Measurements from ENCODE around the gene KCNF1. TPM values are rescaled to one million over a fixed set of nuclear protein-coding genes. Genes with fewer than 3 reads are reported as not detected.

Gene KCNF1
- total RNA-seq, 1 experiment from 2014 or later, result 0.52 TPM

- H3K27me3 ChIP-seq (ENCODE audit: insufficient read depth, low read length), result no peaks in the 10 kb centered on the region
- intact Hi-C loops (cut with micrococcal nuclease), result no loop called here
- H3K4me2 ChIP-seq (ENCODE audit: low read length), result peak overlapping the region; percentile 39
- CTCF ChIA-PET, result no interaction called here
- RAD21 ChIA-PET (ENCODE audit: low non-redundant PET in 1 of 2, low total read pairs in 2 of 2, uncharacterized antibody in 2 of 2, unreplicated experiment in 2 of 2), result no interaction called here
- no TSS peak for BruUV-seq (replicated peaks)
- H4K20me1 ChIP-seq (ENCODE audit: insufficient read depth), result no peaks in the 10 kb centered on the region
- H2AFZ ChIP-seq (ENCODE audit: low read depth, low read length, poor library complexity, severe bottlenecking), result no peak overlapping the region
- ATAC-seq (no peak), DNase-seq (ENCODE audit: low read depth, low spot score) (no peak)
- H3K9ac ChIP-seq (ENCODE audit: low read length), result no peak overlapping the region
- H3K36me3 ChIP-seq (ENCODE audit: control insufficient read depth in 1 of 2, insufficient read depth in 2 of 2, low read length in 2 of 2), result no peaks in the 10 kb centered on the region
- no peak overlapping the region for H3K4me3 ChIP-seq (replicated peaks in 1 of 2; ENCODE audit: low read depth in 1 of 2, low read length in 2 of 2)
- peaks cover 16 to 57% of the 10 kb centered on the region in 2 experiments for H3K4me1 ChIP-seq (ENCODE audit: control insufficient read depth in 1 of 2, insufficient read depth in 2 of 2, low read length in 2 of 2)
- H3K79me2 ChIP-seq (ENCODE audit: insufficient read depth, low read length), result no peaks in the 10 kb centered on the region
- POLR2A ChIA-PET, result no interaction called here
- H3K9me3 ChIP-seq (ENCODE audit: control insufficient read depth in 1 of 2, insufficient read depth in 1 of 2, low read depth in 1 of 2, low read length in 2 of 2), result no peaks in the 10 kb centered on the region
- no peaks in the 10 kb centered on the region for H3K9me2 ChIP-seq (ENCODE audit: insufficient read depth)
- H3K27ac ChIP-seq (ENCODE audit: low read depth, low read length), result no peak overlapping the region
- TF ChIP-seq EZH2phosphoT487 (IDR thresholded peaks at IDR 0.05; ENCODE audit: borderline replicate concordance) (no peak), EGR1 (IDR thresholded peaks at IDR 0.05; ENCODE audit: low read depth) (no peak), EZH2 (IDR thresholded peaks at IDR 0.05) (no peak), POLR2AphosphoS5 (IDR thresholded peaks at IDR 0.05; ENCODE audit: low read depth, low read length) (peak; percentile 41; the same call in 1 of the 2 replicates), CEBPB (IDR thresholded peaks at IDR 0.05; ENCODE audit: low read depth) (no peak), SP1 (IDR thresholded peaks at IDR 0.05; ENCODE audit: low read depth) (peak; percentile 67), RAD21 (IDR thresholded peaks at IDR 0.05; ENCODE audit: low read depth) (no peak), YY1 (IDR thresholded peaks at IDR 0.05; ENCODE audit: extremely low read depth, insufficient replicate concordance, low read depth, low read length) (no peak), ELF1 (IDR thresholded peaks at IDR 0.05; ENCODE audit: borderline replicate concordance, low read depth) (no peak), REST (IDR thresholded peaks at IDR 0.05; ENCODE audit: low read depth) (no peak), TCF7L2 (IDR thresholded peaks at IDR 0.05; ENCODE audit: borderline replicate concordance, extremely low read depth, insufficient read depth, insufficient read length) (no peak), ATF3 (IDR thresholded peaks at IDR 0.05) (no peak), ZFX (IDR thresholded peaks at IDR 0.05) (no peak), JUND (IDR thresholded peaks at IDR 0.05) (peak; percentile 63), CBX3 (IDR thresholded peaks at IDR 0.05; ENCODE audit: low read depth) (no peak; the same call in 1 of the 2 replicates), CTCF (IDR thresholded peaks at IDR 0.05 in 2 of 3, conservative IDR thresholded peaks at IDR 0.05 in 1 of 3; ENCODE audit: borderline replicate concordance in 1 of 3, insufficient read depth in 1 of 3, low read depth in 2 of 3, low read length in 2 of 3) (no peak), SRF (IDR thresholded peaks at IDR 0.05; ENCODE audit: low read depth) (no peak), MAX (IDR thresholded peaks at IDR 0.05) (peak; percentile 29; the same call in 1 of the 2 replicates), ZNF274 (IDR thresholded peaks at IDR 0.05; ENCODE audit: low read depth, low read length) (no peak), ZBTB33 (IDR thresholded peaks at IDR 0.05; ENCODE audit: extremely low read depth, insufficient replicate concordance, low read length) (no peak), POLR2A (IDR thresholded peaks at IDR 0.05; ENCODE audit: borderline replicate concordance, extremely low read depth, insufficient read depth, insufficient read length) (no peak)
Observed at GRCh38 chr2:10931710-10932255, 20.0 kb downstream of the KCNF1 start.

Measured in HCT116 (cell line).